Spleen (tissue), 11 donors: ENCODE data around the gene SLC25A45. TPM values are rescaled to one million over a fixed set of nuclear protein-coding genes. Genes with fewer than 3 reads are reported as not detected.

Experiments used
- DNase-seq: peaks from one replicate; pipeline ENCODE4 v3.0.0-alpha.2; 2020
- H3K27ac ChIP-seq, 8 donors: fragments of 200-600 bp; sonication (generic) in 7 of 8; 1 replicate in 4 of 8; 2 replicates in 4 of 8; pipeline versions ENCODE4 v1.5.0 to v1.8.0; 2016 to 2021; ENCODE audit warnings: inconsistent platforms in 4 of 8, mild to moderate bottlenecking in 4 of 8, moderate library complexity in 1 of 8
- H3K27me3 ChIP-seq, 7 donors: fragments of 200-600 bp; sonication (generic) in 6 of 7; replicated peaks in 1 of 7; 1 replicate in 4 of 7; 2 replicates in 3 of 7; pipeline versions ENCODE4 v1.5.0 to v1.8.0; 2016 to 2021; ENCODE audit warnings: inconsistent platforms in 3 of 7, mild to moderate bottlenecking in 1 of 7
- H3K36me3 ChIP-seq, 6 donors: fragments of 200-600 bp; sonication (generic) in 5 of 6; 1 replicate in 4 of 6; 2 replicates in 2 of 6; pipeline versions ENCODE4 v1.5.0 to v1.8.0; 2016 to 2021; ENCODE audit warnings: inconsistent platforms in 2 of 6
- H3K4me1 ChIP-seq, 6 donors: fragments of 200-600 bp; sonication (generic) in 5 of 6; 1 replicate in 3 of 6; 2 replicates in 3 of 6; pipeline versions ENCODE4 v1.5.0 to v1.8.0; 2016 to 2021; ENCODE audit warnings: inconsistent platforms in 3 of 6
- H3K4me3 ChIP-seq, 8 donors: fragments of 200-600 bp; sonication (generic) in 7 of 8; 1 replicate in 4 of 8; 2 replicates in 4 of 8; pipeline versions ENCODE4 v1.5.0 to v1.8.0; 2016 to 2021; ENCODE audit warnings: inconsistent platforms in 4 of 8, mild to moderate bottlenecking in 4 of 8, moderate library complexity in 2 of 8
- H3K9me3 ChIP-seq, 8 donors: fragments of 200-600 bp; sonication (generic) in 7 of 8; 1 replicate in 4 of 8; 2 replicates in 4 of 8; pipeline versions ENCODE4 v1.5.0 to v1.8.0; 2016 to 2021; ENCODE audit warnings: inconsistent platforms in 4 of 8
- POLR2A ChIP-seq, 3 donors: fragments of 450-650 bp; IDR thresholded peaks; one replicate each; pipeline ENCODE4 v1.5.1; 2017; ENCODE audit warnings: antibody characterized with exemption in 3 of 3, mild to moderate bottlenecking in 1 of 3
- POLR2AphosphoS5 ChIP-seq, 3 donors: sonication (generic); formaldehyde crosslinking; IDR thresholded peaks; one replicate each; pipeline ENCODE4 v1.5.1; 2017; ENCODE audit warnings: antibody characterized with exemption in 3 of 3
- WGBS, 5 donors: extraction: QIAGEN DNeasy Blood & Tissue Kit in 3 of 5; methylation state at CpG; one replicate each; pipeline versions ENCODE4 v1.1.5 to v1.1.7; 2013 to 2018; 5-methylcytosine and 5-hydroxymethylcytosine counted together
- intact Hi-C: fragments of 100-400 bp; cut with DNase I; formaldehyde crosslinking; loops from one replicate; pipeline ENCODE4 v1.15.0; 2023; ENCODE audit warnings: low total_unique reads
- polyA plus RNA-seq, 3 donors: library from polyadenylated mRNA; stranded (reverse); fragments of 200-250 nt; gene quantifications; one replicate each; pipeline ENCODE4 v1.2.1, GENCODE V29; 2013
- total RNA-seq, 7 donors: library from RNA; depleted of rRNA in 3 of 7; stranded (reverse); fragments of >200 nt in 3 of 7; fragmentation: NEBNext Ultra II Directional in 4 of 7; extraction: Animal tissue kit (Norgen Biotek cat#: 25700) in 4 of 7; gene quantifications; one replicate each; pipeline versions ENCODE4 v1.1.0 to v1.2.1, GENCODE V29; 2016 to 2021
- TF ChIP-seq, protein P1 (sequence below), 11 experiments: fragments of 200-600 bp in 7 of 11; fragments of 450-650 bp in 4 of 11; sonication (generic) in 4 of 11; IDR thresholded peaks in 8 of 11; conservative IDR thresholded peaks in 3 of 11; 1 replicate in 7 of 11; 2 replicates in 4 of 11; pipeline versions ENCODE4 v1.4.0 to v1.8.0; 2016 to 2021; ENCODE audit warnings: antibody characterized with exemption in 11 of 11, inconsistent platforms in 4 of 11, mild to moderate bottlenecking in 1 of 11
- donor health status: healthy with polysubstance abuse.
- donor health status: DM: no; HTN: no; CAD: no; lungs with moderate emphysema.
- donor health status: DM: no; HTN: no; CAD: no.
- donor health status: Bipolar disorder and iron deficiency.
- donor health status: healthy.
- donor health status: DM: no; HTN: no; CAD: no.
- donor health status: DM: yes; HTN: yes; CAD: no.

Gene SLC25A45
- total and polyA plus RNA-seq, 10 donors: 11.6 to 33.4 (median 24.9) TPM

DNA sequence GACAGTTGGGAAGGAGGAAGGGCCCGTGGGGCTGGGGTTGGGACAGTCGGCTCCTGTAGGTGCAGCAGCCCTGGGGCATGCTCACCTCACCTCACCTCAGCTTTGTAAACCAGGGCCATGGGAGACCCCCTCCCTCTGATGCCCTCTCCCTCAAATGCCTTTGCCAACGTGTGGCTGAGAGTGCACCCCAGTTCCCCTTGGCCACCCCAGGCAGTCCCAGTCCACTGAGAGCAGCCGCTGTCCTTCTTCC lies 35.9 kb upstream of the SLC25A45 start:
- WGBS, 5 donors: 0 to 9% (median 1%) methylated on average over 2 to 4 of the region's 4 CpGs
- TF ChIP-seq POLR2A (IDR thresholded peaks at IDR 0.05): peak in 1 of 3 donors; percentile 23
- TF ChIP-seq, protein P1, sequence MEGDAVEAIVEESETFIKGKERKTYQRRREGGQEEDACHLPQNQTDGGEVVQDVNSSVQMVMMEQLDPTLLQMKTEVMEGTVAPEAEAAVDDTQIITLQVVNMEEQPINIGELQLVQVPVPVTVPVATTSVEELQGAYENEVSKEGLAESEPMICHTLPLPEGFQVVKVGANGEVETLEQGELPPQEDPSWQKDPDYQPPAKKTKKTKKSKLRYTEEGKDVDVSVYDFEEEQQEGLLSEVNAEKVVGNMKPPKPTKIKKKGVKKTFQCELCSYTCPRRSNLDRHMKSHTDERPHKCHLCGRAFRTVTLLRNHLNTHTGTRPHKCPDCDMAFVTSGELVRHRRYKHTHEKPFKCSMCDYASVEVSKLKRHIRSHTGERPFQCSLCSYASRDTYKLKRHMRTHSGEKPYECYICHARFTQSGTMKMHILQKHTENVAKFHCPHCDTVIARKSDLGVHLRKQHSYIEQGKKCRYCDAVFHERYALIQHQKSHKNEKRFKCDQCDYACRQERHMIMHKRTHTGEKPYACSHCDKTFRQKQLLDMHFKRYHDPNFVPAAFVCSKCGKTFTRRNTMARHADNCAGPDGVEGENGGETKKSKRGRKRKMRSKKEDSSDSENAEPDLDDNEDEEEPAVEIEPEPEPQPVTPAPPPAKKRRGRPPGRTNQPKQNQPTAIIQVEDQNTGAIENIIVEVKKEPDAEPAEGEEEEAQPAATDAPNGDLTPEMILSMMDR (IDR thresholded peaks at IDR 0.05 in 8 of 11, conservative IDR thresholded peaks at IDR 0.05 in 3 of 11): no peak
- peaks cover 3 to 15% (median 7%) of the 10 kb centered on the region in 6 donors for H3K36me3 ChIP-seq
- H3K9me3 ChIP-seq: no peaks in the 10 kb centered on the region
- intact Hi-C loops: no loop called here
- peak overlapping the region; percentile 92 to 100 (median 98) for H3K27ac ChIP-seq
- H3K4me3 ChIP-seq: peak overlapping the region in 7 of 8 donors; percentile 8 to 96 (median 87)
- H3K27me3 ChIP-seq: no peaks in the 10 kb centered on the region
- peaks cover 37 to 74% (median 68%) of the 10 kb centered on the region in 6 donors for H3K4me1 ChIP-seq
- no peak for DNase-seq

GRCh38 chr11:65417702-65418430 lies 35.4 kb upstream of the SLC25A45 start:
- DNase-seq: peak; percentile 93
- Histone ChIP-seq H3K9me3 (no peaks in the 10 kb centered on the region), H3K36me3 (peaks cover 3 to 20% (median 9%) of the 10 kb centered on the region in 6 donors), H3K27ac (peak overlapping the region; percentile 92 to 100 (median 98)), H3K27me3 (no peaks in the 10 kb centered on the region), H3K4me1 (peaks cover 37 to 74% (median 68%) of the 10 kb centered on the region in 6 donors), H3K4me3 (peak overlapping the region; percentile 18 to 96 (median 66))
- TF ChIP-seq POLR2AphosphoS5 (IDR thresholded peaks at IDR 0.05) (peak; percentile 84 to 93 (median 87)), POLR2A (IDR thresholded peaks at IDR 0.05) (peak in 2 of 3 donors; percentile 44 to 55)
- TF ChIP-seq, protein P1 (IDR thresholded peaks at IDR 0.05 in 8 of 11, conservative IDR thresholded peaks at IDR 0.05 in 3 of 11): no peak
- intact Hi-C loops: no loop called here
- WGBS, 5 donors: 1 to 6% (median 2%) methylated on average over 18 to 19 of the region's 19 CpGs

- Histone ChIP-seq H3K36me3 (peaks cover 3 to 28% (median 17%) of the 10 kb centered on the region in 6 donors), H3K27me3 (no peaks in the 10 kb centered on the region), H3K4me1 (peaks cover 37 to 78% (median 65%) of the 10 kb centered on the region in 6 donors), H3K27ac (peak overlapping the region; percentile 92 to 100 (median 98)), H3K9me3 (no peaks in the 10 kb centered on the region), H3K4me3 (peak overlapping the region; percentile 18 to 96 (median 66))
- peak; percentile 92 for DNase-seq
- TF ChIP-seq POLR2AphosphoS5 (IDR thresholded peaks at IDR 0.05): peak in 2 of 3 donors; percentile 2 to 38
- no peak for TF ChIP-seq POLR2A (IDR thresholded peaks at IDR 0.05)
- 4 to 10% (median 8%) methylated on average over 13 to 14 of the region's 14 CpGs for WGBS, 5 donors
- intact Hi-C loops: no loop called here
Measured at GRCh38 chr11:65416841-65417701, 34.6 kb upstream of the SLC25A45 start.

DNA sequence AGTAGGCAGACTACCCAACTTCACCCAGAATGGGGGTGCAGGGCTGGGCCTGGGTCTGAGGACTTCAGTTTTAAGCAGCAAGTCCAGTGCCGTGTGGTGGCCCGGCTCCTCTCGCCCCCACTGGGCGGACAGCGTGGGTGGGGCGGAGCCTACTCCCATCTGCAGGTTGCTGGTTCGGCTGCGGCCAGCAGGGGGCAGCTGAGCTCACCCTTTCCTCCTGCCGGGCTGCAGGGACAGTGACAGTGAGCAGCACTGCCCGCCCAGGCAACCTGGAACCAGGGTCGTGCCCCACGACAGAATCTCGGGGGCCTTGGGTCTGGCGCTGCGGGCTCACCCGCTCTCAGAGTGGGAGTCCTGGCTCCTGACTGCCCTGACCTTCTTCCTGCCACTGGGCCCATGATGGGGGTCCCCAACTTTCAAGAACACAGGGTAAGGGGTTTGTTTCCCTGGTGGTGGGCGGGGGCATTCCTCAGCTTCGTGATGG lies 33.9 kb upstream of the SLC25A45 start:
- H3K36me3 ChIP-seq: peaks cover 5 to 35% (median 24%) of the 10 kb centered on the region in 6 donors
- peak overlapping the region; percentile 92 to 100 (median 98) for H3K27ac ChIP-seq
- H3K9me3 ChIP-seq: no peaks in the 10 kb centered on the region
- H3K27me3 ChIP-seq: no peaks in the 10 kb centered on the region
- 2 to 3% (median 3%) methylated on average over 17 to 18 of the region's 18 CpGs for WGBS, 5 donors
- intact Hi-C loops: no loop called here
- H3K4me3 ChIP-seq: peak overlapping the region; percentile 18 to 96 (median 66)
- TF ChIP-seq, protein P1 (IDR thresholded peaks at IDR 0.05 in 8 of 11, conservative IDR thresholded peaks at IDR 0.05 in 3 of 11): peak in 9 of 11 experiments; percentile 99 to 100 (median 99)
- TF ChIP-seq POLR2AphosphoS5 (IDR thresholded peaks at IDR 0.05): peak; percentile 94 to 98 (median 97)
- TF ChIP-seq POLR2A (IDR thresholded peaks at IDR 0.05): peak in 1 of 3 donors; percentile 14
- peak; percentile 99 for DNase-seq
- peaks cover 37 to 74% (median 61%) of the 10 kb centered on the region in 6 donors for H3K4me1 ChIP-seq
